NCI-H345 treated with DMSO at 0.1 percent for 48 hours (cell line): ENCODE data around the gene MTHFD1.
A peak's percentile ranks its signal among the peaks of the same experiment; 100 is the strongest.

Experiments
- DNase-seq: peaks from one replicate; lab custom pipeline; 2025; ENCODE audit not compliant: unreplicated experiment; lab: John Stamatoyannopoulos, UW

The MTHFD1 gene

DNA sequence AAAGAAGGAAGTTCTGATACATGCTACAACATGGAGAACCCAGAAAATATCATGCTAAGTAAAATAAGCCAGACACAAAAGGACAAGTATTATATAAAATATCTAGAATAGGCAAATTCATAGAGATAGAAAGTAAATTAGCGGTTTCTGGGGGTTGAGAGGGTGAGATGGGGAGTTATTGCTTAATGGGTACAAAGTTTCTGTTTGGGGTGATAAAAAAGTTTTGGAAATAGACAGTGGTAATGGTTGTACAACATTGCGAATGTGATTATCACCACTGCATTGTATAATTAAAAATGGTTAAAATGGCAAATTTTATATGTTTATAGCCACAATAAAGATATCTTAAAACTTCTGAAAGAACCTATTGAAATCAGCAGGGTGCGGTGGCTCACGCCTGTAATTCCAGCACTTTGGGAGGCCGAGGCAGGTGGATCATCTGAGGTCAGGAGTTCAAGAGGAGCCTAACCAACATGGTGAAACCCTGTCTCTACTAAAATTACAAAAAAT, 100.5 kb downstream of the MTHFD1 start:
- DNase-seq: no peak

DNA sequence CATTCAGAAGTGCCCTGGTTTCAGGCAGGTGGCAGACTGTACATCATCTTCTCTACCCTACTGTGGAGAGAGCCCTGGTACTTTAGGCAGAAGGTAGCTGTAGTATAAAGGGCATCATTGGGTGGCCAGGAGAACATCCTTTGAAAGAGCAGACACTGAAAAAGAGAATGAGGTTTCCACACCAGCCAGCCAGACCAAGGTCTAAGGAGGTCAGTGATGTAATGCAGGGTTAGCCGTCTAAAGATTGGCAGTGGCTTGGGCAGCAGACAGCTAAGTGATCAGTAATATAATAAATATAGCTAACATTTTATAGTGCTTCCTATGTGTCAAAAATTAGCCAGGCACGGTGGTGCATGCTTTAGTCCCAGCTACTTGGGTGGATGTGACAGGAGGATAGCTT, 103.5 kb downstream of the MTHFD1 start:
- no peak for DNase-seq

DNA sequence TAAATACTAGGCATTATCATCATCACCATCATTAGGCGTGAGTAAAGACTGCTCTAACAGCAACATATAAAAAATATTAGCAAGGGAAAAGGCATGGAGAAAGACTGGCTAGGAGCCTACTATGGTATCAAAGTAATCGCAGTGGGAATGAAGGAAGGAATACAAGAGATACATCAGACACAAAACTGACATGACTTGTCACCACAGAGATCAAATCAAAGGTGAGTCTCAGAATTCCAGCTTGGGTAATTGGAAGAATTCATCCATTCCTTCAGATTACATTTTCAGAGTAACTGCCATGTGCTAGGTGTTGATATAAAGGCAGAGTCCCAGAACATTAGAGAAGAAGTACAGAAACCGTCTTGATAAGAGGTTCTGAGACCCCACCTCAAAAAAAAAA, 105.3 kb downstream of the MTHFD1 start:
- DNase-seq: no peak

DNA sequence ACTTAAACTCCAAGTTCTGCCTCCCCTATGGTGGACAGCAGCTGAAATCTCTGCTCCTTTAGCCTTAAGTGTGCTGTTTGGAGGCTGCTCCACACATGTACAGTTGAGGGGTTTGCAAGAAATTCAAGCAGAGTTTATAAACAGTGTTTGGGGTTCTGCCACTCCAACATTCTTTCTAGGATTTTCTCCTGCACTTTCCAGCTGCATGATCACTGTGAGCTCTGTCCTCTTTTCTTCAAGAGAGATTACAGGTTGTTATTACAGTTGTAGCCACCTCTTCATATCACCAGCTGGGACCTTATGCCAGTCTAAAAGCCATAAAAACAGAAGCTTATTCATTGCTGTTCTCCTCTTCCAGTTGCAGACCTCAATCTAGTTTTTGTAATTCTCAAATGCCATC, 107.1 kb downstream of the MTHFD1 start:
- DNase-seq: no peak

DNA sequence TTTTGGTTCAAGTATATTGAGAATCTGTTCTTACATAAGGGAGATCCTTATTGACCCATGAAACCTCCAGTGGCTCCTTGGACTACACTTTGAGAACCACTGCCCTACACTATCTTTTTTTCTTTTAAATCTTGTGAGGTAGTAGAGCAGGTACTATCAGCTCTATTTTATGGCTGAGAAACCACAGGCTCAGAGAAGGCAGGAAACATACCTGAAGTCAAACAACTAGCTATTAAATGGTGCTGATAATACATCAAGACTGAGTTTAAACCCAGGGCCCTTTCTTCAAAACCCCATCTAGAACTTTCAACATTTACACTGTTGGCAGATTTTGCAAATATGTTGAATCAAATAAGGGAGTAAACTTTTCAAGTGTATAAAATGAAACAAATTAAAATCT, 108.6 kb downstream of the MTHFD1 start:
- no peak for DNase-seq

DNA sequence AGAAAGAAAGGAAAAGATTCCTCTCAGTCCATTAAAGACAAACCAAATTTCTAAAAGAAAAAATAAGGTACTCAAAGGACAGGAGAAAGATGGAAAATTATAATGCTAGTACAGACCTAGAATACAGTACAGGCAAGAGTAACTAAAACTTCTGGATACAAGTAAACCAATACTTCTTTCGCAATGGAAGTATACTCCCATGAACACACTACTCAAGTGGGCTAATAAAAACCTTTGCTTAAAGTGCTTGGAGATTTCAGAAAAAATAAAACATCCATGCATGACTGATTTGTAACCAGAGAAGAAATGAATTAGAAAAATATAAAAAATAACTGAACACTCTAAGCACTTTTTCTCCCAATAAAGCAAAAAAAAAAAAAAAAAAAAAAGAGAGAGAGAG, 111.9 kb downstream of the MTHFD1 start:
- no peak for DNase-seq

DNA sequence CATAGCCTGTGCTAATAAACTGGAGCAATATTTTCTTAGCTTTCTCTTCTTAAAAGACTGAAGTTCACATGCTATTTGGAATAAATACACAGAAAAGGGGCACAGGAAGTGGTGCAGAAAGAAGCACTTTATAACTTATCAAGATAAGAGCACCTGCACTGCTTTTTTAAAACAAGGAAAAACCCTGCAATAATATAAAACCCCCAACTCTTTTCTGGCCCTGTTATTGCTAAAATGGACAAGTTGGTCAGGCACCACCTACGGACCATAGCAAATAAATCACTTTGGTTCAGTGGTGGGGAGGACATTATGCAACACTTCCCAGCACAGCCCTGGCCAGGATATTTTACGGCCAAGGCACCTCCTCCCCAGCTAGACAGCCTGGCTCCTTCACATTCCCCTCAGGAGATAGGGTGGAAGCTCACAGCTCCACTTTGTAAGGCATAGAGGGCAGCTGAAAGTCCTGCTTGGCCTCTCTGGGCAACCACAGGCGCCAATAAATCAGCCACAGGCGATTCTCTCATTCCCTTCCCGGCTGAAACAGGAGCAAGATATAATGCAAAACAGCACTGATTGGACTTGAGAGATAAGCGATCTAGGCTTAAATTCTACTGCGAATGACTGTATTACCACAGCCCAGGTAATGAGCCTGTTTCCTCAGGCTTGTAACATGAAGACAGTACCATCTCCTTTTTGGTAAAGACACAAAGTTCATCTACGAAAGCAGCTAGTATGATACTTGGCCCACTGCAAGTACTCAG, 113.4 kb downstream of the MTHFD1 start:
- DNase-seq: no peak

DNA sequence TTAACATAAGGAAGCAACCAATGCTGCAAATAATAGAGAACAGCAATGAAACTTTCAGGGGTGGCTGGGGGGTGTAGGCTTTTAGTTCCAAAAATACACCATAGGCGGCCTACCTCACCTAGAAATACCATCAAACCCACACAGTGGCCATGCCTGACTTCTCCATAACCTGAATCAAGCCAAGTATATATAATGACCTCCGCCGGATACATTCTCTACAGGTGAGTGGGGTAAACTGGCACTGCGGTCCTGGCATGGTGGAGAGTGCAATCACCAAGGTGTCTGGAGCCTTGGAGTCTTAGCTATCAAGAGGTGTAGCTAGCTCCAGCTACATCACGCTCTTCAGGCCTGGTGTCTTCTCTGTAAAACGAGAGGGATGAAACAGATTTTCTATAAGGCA, 114.3 kb downstream of the MTHFD1 start:
- DNase-seq: no peak

DNA sequence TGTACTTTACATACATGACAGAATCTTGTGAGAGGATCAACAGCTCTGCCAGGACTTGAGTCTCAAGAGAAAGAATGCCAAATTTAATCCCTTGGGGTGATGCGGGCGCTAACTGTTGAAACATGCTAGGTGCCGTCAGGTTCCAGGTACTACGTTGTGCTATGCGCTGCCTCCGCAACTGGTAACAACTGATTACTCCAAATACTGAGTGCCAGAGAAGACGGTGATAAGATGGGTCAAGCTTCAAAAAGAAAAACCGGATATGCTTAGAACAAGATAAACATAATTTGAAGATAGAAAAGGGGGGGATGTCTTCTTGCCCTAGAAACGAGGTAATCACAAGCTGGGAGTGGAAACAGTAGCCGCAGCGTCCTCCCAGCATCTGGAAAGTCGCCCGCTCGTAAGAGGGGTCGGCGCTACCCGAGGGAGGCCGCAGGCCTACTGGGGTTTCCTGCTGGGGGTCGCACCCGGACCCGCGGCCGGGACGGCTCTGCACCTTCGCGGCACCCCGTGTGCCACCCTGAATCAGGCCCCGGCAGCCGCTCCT, 114.8 kb downstream of the MTHFD1 start:
- no peak for DNase-seq

DNA sequence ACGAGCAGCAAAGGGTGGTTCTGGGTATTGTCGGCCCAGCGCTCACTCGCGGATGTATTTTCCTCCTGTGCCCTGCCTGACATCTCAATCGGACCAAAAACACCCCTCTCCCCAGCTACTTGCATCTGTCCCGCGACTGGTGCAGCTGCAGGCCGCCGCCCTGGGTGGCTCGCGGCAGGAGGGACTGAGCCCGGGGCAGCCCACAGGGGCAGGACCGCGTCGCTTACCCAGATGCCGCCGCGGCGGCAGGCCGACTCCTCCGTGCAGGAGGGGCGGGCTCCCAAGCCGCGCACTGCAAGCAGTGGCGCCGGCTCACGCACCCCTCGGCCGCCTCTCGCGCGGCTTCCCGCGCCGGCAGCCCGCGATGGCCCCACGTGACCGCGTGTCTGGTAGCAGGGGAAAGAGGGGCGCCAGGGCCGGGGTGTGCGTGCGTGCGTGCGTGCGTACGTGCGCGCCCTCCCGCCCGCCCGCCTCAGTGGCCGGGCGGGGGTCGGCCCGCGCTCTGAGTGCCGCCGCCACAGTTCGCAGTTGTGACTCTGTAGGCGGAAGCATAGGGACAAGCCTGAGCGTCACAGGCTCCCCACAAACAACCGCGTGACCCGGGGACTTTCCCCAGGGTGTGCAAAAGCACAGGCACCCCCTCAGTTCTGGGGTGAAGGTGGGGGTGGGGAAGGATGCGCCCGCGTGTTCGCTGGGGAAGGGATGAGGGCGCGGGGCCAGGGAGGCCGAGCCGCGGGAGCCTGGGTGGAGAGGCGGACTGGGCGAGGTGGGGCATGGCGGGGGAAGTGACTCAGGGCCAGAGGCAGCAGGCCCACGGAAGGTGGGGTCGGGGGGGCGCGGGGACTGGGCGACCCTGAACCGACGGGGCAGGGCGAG, 115.5 kb downstream of the MTHFD1 start, which contains the start of gene ZBTB25:
TSS of gene ZBTB25 (minus strand) at position 405 of the 876 bp plus-strand sequence. CDS start 13,305 bp downstream, outside the sequence.
- peak; percentile 87 for DNase-seq

DNA sequence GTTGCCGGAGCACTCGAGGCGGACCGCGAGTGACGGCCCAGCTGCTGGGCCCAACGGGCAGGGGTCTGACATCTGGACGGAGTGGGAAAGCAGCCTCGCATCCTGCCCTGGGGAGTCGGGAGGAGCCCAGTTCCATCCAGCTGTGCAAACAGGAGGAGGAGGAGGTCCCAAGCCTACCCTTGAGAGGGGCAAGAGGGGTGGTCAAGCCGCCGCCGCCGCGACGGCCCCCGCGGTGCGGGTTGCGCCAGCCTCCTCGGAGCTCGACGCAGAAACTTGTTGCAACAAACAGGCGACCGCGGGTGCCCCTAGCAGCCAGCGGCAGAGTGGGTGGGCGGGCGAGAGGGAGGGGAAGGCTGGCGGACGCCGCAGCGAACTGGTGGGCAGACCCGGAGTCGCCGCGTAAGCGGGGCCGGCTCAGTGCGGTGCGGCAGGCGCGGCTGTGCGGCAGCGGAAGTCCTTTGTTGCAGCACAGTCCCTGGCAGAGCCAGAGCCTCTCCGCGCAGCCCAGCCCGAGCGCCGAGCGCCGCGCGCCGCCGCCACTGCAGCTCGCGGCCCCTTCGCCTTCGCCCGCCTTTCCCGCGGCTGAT, 116.2 kb downstream of the MTHFD1 start, which contains the start of gene ZBTB1:
TSS of gene ZBTB1 (plus strand) at position 461 of the 587 bp plus-strand sequence. CDS start 16,735 bp downstream, outside the sequence.
- peak; percentile 49 for DNase-seq

DNA sequence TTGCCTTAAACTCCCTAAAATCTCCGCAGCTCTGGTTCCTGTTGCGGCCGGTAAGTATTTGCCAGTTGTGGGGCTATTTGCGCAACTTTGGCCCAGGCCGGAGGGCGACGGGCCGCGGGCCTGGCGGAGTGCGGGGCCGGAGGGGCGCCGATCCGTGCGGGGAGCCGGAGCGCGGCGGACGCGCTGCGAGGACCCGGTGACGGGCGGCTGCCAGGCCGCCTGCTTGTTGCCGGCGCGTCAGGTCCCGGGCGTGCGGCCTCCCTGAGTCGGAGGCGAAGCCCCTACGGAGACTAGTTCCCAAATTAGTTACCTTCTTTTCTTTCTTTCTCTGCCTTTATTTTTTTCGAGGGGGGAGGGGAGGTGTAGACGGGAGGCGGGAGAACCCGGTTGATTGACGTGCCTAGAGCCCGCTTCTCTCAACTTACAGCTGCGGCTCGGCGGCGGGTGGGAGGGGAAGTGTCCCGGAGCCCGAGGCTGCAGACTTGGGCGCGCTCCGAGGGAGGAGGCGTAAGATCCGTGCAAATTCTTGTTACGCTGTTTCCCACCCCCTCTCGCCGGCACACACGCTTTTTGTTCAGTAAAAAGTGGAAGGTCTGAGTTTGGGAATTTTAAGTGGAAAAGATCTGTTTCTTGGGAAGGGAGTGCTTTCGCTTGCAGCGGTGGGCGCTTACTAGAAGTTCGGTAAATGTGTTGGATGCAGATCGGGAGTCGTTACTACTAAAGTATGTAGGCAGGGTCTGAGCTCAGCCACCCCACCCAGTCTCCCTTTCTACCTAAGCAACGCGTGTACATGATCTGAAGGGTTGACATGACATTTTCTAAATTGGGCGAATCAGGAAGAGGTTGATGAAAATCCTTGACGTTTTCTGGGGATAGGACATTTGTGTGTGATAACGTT, 117.0 kb downstream of the MTHFD1 start:
- DNase-seq: peak; percentile 66

DNA sequence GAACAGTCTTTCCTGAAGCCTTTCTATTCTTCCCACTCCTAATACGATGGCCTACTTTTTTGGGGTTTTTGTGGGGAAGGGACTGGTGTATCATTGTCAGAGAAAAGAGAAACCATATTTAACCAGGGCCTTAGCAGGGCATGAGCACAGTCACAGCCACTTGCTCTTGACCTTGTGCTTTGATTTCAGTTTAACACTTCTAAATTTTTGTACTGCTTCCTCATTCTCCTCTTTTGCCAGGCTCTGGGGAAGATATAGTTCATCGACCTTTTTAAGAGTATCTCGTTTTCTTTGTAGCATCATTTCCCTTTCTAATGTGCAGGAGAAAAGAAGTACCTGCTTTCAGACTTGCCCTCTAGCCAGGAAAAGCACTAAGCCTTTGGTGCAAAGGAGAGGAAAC, 118.6 kb downstream of the MTHFD1 start:
- DNase-seq: no peak

DNA sequence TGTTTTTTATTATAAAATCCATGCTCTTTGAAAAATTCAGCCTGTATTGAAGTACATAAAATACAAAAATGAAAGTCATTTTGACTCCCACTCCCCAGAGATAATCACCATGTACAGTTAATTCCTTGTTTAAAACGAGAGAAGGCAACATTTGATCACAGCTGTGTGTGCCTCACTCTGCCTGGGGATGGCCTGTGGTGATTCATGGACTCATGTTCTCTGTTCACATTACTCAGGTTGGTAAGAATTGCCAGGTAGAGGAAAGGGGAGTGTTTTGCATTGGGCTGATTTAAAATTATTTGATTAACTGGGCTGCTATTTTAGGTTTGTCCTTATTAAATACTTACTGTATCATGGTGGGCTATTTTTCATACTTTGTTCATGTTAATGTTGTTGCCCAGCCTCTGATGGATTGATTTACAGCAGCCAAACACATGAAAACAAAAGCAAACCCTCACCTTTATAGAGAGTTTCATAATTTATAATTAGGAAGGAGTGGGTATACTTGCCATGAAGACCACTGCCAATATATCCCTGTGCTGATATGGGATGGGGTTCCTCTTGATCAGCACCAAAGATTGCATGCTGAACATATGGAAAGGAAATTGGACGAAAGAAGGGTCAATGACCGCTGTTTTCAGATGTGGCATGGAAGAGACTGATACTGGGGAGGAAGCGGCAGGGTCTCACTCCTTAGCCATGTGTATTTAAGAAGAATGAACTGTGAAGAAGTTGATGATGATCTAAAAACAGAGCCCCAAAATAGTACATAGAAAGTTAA, 119.4 kb downstream of the MTHFD1 start:
- no peak for DNase-seq

DNA sequence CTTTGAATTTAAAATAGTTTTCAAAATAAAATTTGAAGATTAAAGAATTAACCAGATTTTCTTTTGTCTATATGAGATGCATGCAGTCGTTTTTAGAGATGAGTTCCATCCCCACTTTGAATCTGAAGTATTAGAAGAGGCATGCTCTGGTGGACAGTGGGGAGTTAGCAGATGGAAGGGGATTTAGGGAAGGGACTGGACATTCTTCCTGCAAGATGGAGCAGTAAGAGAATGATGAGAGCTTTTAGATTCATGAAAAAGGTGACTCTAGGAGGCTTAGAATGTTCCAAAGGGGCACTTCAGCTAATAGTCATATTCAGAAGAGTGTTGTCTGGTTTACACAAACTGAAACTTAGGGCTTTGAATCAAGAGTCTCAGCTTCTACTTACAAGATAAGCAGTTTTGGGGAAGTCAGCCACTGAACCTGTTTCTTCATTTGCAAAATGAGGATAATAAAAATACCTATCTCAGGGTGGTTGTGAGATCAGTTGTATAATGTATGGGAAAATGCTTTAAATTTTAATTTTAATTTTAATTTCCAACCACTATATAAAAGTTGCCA, 120.1 kb downstream of the MTHFD1 start:
- no peak for DNase-seq

DNA sequence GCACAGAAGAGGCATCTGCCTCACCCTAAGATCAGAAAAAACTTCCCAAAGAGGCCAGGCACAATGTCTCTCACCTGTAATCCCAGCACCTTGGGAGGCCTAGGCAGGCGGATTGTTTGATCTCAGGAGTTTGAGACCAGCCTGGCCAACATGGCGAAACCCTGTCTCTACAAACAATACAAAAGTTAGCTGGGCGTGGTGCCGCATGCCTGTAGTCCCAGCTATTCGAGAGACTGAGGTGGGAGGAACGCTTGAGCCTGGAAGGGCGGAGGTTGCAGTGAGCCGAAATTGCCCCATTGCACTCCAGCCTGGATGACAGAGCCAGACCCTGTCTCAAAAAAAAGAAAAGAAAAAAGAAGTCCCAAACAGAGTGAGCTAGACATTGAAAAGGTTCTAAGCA, 120.9 kb downstream of the MTHFD1 start:
- DNase-seq: no peak
